Measurements from ENCODE around the gene FXN. TPM values are rescaled to one million over a fixed set of nuclear protein-coding genes. Genes with fewer than 3 reads are reported as not detected.

Gene FXN
- total and polyA plus RNA-seq, 4 donors, result 3.6 to 13.5 (median 10.6) TPM

GRCh38 chr9:69132361-69132760 lies 96.8 kb downstream of the FXN start:
- no peaks in the 10 kb centered on the region for H3K9me3 ChIP-seq (ENCODE audit: control insufficient read depth in 4 of 4, insufficient read depth in 3 of 4, low read length in 3 of 4)
- peaks cover 7 to 28% (median 12%) of the 10 kb centered on the region in 5 donors for H3K4me1 ChIP-seq (ENCODE audit: control insufficient read depth in 5 of 5, insufficient read depth in 5 of 5, low read length in 5 of 5)
- no peak overlapping the region for H3K4me3 ChIP-seq
- H3K27me3 ChIP-seq (ENCODE audit: control insufficient read depth in 3 of 3, insufficient read depth in 3 of 3, low read length in 2 of 3), result no peaks in the 10 kb centered on the region
- DNase-seq (no peak), ATAC-seq (ENCODE audit: insufficient read depth, low FRiP score) (no peak)
- 81 to 82% methylated on average over 4 of the region's 4 CpGs for WGBS, 2 donors
- no peak overlapping the region for H3K27ac ChIP-seq (ENCODE audit: low read depth in 1 of 2, low read length in 1 of 2)
- TF ChIP-seq CTCF (IDR thresholded peaks at IDR 0.05; ENCODE audit: control extremely low read depth, extremely low read depth), result no peak
- H3K36me3 ChIP-seq (ENCODE audit: control insufficient read depth in 4 of 4, insufficient read depth in 4 of 4, low read length in 4 of 4), result peaks cover 0 to 5% (median 0%) of the 10 kb centered on the region in 4 donors
- no peak overlapping the region for H3K9ac ChIP-seq (ENCODE audit: insufficient read depth in 1 of 2, low read length in 2 of 2)

GRCh38 chr9:69134412-69134811 lies 98.9 kb downstream of the FXN start:
- ATAC-seq (ENCODE audit: insufficient read depth, low FRiP score), result peak; percentile 22
- Histone ChIP-seq H3K27ac (ENCODE audit: low read depth in 1 of 2, low read length in 1 of 2) (peak overlapping the region in 1 of 2 donors; percentile 52), H3K9ac (ENCODE audit: insufficient read depth in 1 of 2, low read length in 2 of 2) (no peak overlapping the region), H3K9me3 (ENCODE audit: control insufficient read depth in 4 of 4, insufficient read depth in 3 of 4, low read length in 3 of 4) (no peaks in the 10 kb centered on the region), H3K4me1 (ENCODE audit: control insufficient read depth in 5 of 5, insufficient read depth in 5 of 5, low read length in 5 of 5) (peaks cover 7 to 25% (median 12%) of the 10 kb centered on the region in 5 donors), H3K27me3 (ENCODE audit: control insufficient read depth in 3 of 3, insufficient read depth in 3 of 3, low read length in 2 of 3) (no peaks in the 10 kb centered on the region), H3K4me3 (no peak overlapping the region), H3K36me3 (ENCODE audit: control insufficient read depth in 4 of 4, insufficient read depth in 4 of 4, low read length in 4 of 4) (peaks cover 0 to 5% (median 0%) of the 10 kb centered on the region in 4 donors)
- DNase-seq, result no peak
- WGBS, 2 donors, result 65 to 74% methylated on average over 6 of the region's 6 CpGs
- no peak for TF ChIP-seq CTCF (IDR thresholded peaks at IDR 0.05; ENCODE audit: control extremely low read depth, extremely low read depth)

GRCh38 chr9:69136185-69136584 lies 100.6 kb downstream of the FXN start:
- Histone ChIP-seq H3K27me3 (ENCODE audit: control insufficient read depth in 3 of 3, insufficient read depth in 3 of 3, low read length in 2 of 3) (no peaks in the 10 kb centered on the region), H3K27ac (ENCODE audit: low read depth in 1 of 2, low read length in 1 of 2) (no peak overlapping the region), H3K4me3 (no peak overlapping the region), H3K36me3 (ENCODE audit: control insufficient read depth in 4 of 4, insufficient read depth in 4 of 4, low read length in 4 of 4) (peaks cover 0 to 5% (median 0%) of the 10 kb centered on the region in 4 donors), H3K9me3 (ENCODE audit: control insufficient read depth in 4 of 4, insufficient read depth in 3 of 4, low read length in 3 of 4) (no peaks in the 10 kb centered on the region), H3K9ac (ENCODE audit: insufficient read depth in 1 of 2, low read length in 2 of 2) (no peak overlapping the region), H3K4me1 (ENCODE audit: control insufficient read depth in 5 of 5, insufficient read depth in 5 of 5, low read length in 5 of 5) (peaks cover 4 to 23% (median 7%) of the 10 kb centered on the region in 5 donors)
- no peak for TF ChIP-seq CTCF (IDR thresholded peaks at IDR 0.05; ENCODE audit: control extremely low read depth, extremely low read depth)
- WGBS, 2 donors, result 77 to 90% methylated on average over 2 of the region's 2 CpGs
- DNase-seq, result no peak
- ATAC-seq (ENCODE audit: insufficient read depth, low FRiP score), result no peak

GRCh38 chr9:69136779-69137178 lies 101.2 kb downstream of the FXN start:
- H3K9ac ChIP-seq (ENCODE audit: insufficient read depth in 1 of 2, low read length in 2 of 2), result no peak overlapping the region

More at GRCh38 chr9:69136779-69137178, 101.2 kb downstream of the FXN start:
- Histone ChIP-seq H3K27ac (ENCODE audit: low read depth in 1 of 2, low read length in 1 of 2) (peak overlapping the region in 1 of 2 donors; percentile 23), H3K9me3 (ENCODE audit: control insufficient read depth in 4 of 4, insufficient read depth in 3 of 4, low read length in 3 of 4) (no peaks in the 10 kb centered on the region), H3K27me3 (ENCODE audit: control insufficient read depth in 3 of 3, insufficient read depth in 3 of 3, low read length in 2 of 3) (no peaks in the 10 kb centered on the region), H3K4me1 (ENCODE audit: control insufficient read depth in 5 of 5, insufficient read depth in 5 of 5, low read length in 5 of 5) (peaks cover 0 to 20% (median 5%) of the 10 kb centered on the region in 5 donors), H3K4me3 (no peak overlapping the region), H3K36me3 (ENCODE audit: control insufficient read depth in 4 of 4, insufficient read depth in 4 of 4, low read length in 4 of 4) (peaks cover 0 to 5% (median 0%) of the 10 kb centered on the region in 4 donors)
- no peak for TF ChIP-seq CTCF (IDR thresholded peaks at IDR 0.05; ENCODE audit: control extremely low read depth, extremely low read depth)
- WGBS, 2 donors, result 67 to 68% methylated on average over 7 of the region's 7 CpGs
- DNase-seq (peak in 1 of 3 donors; percentile 18), ATAC-seq (ENCODE audit: insufficient read depth, low FRiP score) (no peak)
